HK-2 (cell line): ENCODE measurements around the gene ACOT11.
A peak's percentile ranks its signal among the peaks of the same experiment; 100 is the strongest.

Source experiments
- DNase-seq: peaks from one replicate; pipeline ENCODE4 v3.0.0-alpha.2; 2018; ENCODE audit not compliant: unreplicated experiment

The ACOT11 gene

DNA sequence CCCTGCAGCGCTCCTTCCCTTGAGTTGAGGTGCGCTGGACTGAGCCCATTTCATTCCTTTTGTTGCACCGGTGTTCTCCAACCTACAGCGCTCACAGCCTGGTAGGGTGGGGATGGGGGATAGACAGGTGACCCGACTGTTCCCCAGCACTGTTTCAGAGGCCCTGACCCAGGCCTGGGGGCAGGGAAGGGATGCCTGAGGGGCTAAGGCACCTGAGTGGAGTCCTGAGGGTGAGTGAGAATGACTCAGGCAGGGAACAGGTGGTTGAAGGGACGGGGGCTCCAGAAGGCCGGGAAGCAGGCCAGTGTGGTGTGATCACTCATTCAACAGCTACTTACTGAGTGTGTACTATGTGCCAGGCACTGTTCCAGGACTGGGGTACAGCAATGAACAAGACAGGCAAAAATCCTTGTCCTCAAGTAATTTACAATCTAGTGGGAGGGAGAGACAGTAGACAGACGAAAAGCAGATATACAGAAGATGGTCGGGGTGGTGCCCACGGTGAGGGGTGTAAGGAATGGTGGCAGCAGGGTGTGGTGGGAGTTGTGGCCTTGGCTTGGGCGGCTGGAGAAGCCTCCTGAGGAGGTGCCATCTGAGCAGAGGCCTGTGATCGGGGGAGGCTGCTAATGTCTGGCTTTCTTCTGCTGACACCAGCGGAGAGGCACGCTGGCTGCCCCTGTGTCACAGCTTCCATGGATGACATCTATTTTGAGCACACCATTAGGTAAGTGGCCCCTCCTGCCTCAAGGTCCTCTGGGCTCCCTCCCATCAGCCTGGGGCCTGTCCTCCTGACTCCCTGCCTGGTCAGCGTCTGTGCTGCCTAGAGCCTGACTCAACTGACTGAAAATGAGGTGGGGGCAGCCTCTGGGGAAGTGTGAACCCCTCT, 37.4 kb downstream of the ACOT11 start:
- no peak for DNase-seq

DNA sequence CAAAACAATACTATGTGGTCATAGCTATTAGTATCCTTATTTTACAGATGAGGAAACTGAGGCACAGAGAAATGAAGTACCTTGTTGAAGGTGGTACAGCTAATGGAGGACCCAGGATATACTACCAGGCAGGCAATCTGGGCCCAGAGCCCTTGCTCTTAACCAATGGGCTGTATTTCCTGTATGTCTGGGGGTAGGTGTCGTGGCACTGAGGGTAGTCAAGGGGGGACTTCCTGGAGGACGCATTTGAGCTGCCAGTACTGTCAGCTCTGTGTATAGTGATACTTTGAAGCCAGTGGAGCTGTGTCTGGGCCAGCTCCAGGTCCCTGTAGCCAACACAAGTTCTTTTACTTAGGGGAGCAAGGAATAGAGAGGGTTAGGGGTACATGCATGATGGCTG, 40.3 kb downstream of the ACOT11 start:
- no peak for DNase-seq

DNA sequence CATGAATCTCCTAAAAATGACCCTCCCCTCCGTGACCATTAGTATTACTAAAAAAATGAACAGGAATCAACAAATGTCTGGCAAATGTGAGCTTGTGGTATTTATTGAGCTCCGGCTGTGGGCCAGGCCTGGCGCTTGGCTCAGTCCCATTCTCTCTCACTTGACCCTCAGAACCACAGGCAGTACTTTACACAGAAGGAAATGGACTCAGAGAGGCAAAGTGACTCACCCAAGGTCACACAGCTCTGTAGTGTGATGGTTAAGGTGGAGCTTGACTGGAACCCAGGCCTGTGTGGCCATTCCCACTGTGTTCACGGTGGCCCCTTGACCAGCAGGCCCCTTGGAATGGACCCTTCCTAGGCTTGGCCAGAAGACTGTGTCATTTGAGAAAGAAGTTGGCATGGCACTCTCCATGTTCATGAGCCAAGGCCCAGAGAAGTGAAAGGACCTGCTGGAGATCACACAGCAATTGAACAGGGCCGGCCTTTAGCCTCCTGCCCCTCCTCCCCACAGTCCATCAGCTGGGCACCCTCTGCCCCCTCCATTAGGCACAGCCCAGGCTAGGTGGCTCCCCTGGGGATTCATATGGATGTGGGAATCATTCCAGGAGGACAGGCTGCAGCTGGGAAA, 43.2 kb downstream of the ACOT11 start:
- no peak for DNase-seq

DNA sequence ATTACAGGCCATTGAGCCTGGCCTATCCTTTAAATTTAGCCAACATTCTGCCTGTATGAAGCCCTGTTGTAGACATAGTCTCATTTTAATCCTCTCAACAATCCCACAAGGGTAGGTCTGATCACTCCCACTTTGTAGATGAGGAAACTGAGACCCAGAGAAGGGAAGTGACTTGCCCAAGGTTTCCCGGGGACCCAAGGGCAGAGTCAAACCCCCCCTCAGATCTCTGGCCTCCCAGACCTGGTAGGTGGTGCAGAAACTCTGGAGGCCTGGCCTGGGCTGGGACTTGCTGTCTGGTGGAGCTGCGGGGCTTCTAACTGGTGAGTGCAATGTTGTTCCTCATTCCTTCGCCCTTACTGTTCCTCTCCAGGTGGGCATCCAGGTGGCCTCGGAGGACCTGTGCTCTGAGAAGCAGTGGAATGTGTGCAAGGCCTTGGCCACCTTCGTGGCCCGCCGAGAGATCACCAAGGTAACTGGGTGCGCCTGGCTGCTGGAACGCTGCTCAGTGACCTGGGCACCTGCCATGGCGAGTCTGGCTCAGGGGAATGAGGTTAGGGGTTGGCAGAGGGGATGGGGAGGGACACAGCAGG, 45.6 kb downstream of the ACOT11 start:
- no peak for DNase-seq

DNA sequence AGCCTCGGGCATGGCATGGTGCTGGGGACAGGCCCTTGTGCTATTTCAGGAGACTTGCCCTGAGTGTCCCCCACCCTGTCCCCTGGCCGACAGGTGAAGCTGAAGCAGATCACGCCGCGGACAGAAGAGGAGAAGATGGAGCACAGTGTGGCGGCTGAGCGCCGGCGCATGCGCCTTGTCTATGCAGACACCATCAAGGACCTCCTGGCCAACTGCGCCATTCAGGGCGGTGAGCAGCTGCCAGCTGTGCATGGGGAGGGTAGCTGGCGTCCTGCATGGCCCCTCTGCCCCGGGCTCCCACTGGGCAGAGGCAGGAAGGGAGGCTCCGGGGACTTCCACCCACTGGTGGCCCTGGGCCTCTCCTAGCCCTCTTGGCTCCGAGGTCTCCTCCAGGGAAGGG, 46.4 kb downstream of the ACOT11 start:
- DNase-seq: no peak

DNA sequence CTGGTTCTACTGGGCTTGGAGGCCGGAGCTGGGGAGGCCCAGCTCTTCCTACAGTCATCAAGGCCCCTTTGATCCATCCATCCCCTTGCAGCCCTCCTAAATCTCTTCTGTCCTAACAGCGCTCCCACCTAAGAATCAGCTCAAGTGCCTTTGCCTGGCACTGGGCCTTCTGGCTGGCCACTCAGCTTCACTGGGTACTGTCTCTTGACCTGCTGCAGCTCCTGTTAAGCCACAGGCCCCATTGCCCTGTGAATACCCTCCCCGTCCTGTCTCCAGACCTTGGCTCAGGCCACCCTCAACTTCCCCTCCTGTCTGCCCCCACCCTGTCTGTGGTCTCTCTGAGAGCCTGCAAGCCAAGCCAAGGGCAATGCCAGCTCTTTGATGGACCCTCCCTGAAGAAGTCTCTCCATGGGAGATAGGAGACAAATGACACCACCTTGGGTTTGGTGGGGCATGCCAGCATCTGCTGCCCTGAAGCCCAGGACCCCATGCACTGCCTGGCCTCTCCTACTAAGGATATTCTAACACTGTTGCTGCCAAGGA, 48.0 kb downstream of the ACOT11 start:
- no peak for DNase-seq

DNA sequence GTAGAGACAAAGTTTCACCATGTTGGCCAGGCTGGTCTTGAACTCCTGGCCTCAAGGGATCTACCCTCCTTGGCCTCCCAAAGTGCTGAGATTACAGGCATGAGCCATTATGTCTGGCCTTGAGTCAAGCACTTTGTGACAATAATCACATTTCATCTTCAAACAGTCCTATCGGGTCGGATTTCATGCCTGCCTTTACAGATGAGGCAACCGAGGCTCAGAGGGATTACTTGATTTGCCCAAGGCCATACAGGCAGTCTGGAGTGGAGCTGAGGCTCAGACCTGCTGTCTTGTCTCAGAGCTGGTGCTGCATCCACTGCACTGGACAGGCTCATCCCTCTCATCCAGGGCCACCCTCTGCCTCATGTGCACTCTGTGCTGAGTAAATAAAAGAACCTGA, 48.7 kb downstream of the ACOT11 start:
- no peak for DNase-seq

DNA sequence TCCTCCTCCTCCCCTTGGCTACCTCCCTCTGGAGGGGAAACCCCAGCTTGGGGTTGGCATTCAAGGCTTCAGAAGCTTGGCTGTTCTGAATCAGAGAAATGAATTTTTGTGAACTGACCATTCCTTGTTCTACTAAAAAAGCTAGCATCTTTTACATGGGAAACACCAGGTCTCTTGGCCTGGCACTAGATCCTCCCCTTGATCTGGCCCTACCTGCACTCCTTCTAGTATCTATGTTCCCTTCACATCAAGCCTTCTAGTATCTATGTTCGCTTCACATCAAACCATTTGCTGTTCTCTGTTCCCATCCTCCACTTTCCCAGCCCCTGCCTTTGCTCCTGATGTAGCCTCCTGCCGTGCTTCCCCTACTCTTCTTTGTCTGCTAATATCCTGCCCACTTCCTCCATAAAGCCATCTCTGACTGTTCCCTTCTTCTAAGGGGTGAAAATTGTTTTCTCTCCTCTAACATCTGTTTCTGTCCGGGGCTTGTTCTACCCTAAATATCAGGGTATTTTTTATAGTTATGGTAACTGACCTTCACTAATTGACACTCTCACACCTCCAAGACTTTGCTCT, 49.5 kb downstream of the ACOT11 start:
- no peak for DNase-seq

DNA sequence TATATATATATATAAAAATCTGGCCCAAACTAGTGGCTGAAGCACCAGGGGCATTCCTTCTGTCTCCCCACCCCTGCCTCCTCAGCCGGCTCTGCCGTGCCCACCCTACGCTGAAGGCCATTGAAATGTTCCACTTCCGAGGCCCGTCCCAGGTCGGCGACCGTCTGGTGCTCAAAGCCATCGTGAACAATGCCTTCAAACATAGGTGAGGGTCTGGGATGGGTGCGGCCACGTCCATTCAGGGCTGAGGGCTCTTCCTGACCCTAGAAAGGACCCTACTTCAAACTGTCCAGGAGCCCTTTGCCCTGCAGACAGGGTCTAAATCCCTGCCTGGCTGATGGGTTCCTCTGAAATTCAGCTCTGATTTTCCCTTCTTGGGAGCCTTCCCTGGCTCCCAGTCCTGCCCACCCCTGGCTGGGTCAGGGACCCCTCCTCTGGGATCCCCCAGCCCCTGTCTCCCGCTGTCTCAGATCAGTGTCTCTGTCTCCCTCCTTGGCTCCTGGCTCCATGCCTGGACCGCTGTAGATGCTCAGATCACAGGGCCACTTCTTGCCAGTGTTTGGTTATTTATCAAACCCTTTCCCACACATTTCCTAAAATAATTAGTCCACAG, 51.3 kb downstream of the ACOT11 start:
- DNase-seq: no peak

DNA sequence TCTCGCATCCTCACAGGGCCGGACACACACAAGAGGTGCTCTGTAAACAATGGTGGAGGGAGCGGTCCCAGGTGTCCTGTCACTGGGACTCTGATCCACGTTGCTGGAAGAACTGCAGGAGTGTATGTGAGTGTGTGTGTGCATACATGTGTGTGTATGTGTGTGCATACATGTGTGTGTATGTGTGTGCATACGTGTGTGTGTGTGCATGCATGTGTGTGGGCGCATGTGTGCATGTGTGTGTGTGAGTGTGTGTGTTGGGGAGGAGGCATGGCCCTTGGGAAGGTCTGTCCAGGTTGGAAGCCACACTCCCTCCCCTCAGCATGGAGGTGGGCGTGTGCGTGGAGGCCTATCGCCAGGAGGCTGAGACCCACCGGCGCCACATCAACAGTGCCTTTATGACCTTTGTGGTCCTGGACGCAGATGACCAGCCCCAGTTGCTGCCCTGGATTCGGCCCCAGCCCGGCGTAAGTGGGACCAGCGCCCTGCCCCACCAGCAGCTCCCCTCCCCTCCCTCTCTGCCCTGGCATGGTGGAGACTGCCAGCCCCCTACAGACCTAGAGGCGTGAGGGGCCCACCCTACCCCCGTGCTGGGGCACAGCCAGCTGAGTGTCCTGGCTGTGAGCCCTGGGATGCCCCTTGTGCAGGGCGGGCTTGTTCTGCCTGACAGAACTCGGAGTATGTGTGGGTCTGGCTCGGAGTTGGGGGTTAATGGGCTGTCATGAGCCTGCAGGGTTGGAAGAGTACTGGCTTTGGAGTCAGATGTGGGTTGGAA, 53.1 kb downstream of the ACOT11 start:
- no peak for DNase-seq

DNA sequence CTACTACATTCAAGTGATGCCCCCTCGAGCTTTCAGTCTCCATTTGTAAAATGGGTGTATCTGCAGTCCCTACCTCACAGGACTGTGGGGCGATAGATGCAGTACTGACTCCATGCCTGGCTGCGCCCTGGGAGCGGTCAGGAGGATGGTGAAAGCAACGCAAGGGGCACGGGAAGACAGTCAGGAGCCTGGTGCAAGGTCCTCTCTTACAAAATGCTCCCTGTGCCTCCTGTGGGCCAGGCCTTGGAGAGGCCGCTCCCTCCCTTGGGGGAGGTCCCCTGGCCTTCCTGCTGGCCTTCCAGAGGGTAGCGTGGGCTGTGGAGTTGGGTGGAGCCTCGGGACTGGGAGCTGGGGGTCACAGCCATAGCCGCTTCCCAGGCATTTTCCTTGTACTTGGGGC, 53.7 kb downstream of the ACOT11 start:
- DNase-seq: no peak

DNA sequence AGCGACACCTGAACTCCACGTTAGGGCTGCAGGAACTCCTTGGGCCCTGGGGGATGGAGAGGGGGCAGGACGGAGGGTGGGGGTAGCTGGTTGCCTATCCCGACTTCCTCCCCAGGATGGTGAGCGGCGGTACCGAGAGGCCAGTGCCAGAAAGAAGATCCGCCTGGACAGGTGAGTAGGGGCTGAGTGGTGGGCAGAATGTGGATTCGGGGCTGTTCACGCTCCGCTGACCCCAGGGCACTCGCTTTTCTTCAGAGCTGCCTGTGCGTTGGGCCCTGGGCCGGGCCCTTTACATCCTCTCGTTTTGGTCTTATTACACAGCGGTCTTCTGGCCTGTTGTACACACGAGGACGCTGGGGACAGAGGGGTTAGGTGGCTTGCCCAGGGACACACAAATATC, 54.5 kb downstream of the ACOT11 start:
- DNase-seq: no peak

DNA sequence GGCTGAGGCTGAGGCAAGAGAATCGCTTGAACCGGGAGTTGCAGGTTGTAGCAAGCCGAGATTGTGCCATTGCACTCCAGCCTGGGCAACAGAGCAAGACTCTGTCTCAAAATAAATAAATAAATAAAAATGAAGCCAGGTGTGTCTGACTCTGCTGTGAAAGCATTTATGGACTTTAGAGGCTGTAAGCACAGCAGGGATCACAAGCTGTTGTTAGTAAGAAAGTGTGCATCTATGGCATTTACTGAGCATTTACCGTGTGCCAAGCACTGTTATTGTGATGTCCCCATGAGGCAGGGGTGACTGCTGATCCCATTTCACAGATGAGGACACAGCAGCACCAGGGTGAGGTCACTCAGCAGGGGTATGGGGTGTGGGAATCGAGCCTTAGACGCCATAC, 55.2 kb downstream of the ACOT11 start:
- DNase-seq: no peak

DNA sequence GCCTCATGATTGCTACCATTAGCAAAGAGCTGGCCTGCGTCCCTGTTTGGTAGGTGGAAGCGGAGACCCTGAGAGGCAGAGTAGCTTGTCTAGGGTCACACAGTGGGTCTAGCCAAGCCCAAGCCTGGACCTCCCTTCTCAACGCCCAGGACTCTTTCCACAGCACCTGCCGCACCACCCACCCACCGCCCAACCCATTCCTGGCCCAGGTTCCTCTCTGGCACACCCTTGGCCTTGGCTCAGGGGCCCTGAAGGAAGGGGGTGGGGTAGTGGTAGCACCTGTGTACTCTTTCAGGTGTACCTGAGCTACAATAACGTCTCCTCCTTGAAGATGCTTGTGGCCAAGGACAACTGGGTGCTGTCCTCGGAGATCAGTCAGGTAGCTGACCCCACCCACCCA, 56.0 kb downstream of the ACOT11 start:
- no peak for DNase-seq

DNA sequence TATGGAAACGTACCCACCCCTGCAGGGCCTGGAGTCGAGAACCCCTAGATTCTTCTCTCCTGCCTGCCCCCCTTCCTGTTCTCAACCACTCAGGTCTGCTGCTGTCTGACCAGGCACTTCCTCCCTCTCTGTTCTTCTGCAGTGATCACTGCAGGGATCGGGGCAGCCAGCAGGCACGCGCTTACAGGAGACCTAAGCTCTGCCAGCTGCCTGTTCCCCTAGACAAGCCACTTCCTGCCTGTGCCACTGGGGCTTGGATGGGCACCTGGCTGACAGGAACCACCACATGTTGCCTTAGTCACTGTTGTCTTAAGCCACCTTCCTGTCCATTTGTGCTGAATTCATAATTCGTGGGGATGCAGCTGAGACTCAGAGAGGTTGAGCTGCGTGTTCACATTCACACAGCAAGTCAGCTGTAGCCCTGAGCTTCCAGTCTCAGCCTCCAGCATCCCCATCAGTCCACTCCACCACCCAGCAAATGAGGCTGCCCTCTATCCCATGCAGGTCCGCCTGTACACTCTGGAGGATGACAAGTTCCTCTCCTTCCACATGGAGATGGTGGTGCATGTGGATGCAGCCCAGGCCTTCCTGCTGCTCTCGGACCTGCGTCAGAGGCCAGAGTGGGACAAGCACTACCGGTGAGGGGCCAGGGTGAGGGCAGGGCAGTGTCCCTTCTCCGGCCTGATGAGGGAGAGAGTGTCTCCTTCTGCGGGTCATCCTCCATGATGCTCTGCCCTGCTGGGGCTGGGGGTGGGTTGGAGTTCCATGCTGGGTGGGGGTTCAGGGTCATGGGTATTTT, 56.7 kb downstream of the ACOT11 start:
- DNase-seq: peak; percentile 20

DNA sequence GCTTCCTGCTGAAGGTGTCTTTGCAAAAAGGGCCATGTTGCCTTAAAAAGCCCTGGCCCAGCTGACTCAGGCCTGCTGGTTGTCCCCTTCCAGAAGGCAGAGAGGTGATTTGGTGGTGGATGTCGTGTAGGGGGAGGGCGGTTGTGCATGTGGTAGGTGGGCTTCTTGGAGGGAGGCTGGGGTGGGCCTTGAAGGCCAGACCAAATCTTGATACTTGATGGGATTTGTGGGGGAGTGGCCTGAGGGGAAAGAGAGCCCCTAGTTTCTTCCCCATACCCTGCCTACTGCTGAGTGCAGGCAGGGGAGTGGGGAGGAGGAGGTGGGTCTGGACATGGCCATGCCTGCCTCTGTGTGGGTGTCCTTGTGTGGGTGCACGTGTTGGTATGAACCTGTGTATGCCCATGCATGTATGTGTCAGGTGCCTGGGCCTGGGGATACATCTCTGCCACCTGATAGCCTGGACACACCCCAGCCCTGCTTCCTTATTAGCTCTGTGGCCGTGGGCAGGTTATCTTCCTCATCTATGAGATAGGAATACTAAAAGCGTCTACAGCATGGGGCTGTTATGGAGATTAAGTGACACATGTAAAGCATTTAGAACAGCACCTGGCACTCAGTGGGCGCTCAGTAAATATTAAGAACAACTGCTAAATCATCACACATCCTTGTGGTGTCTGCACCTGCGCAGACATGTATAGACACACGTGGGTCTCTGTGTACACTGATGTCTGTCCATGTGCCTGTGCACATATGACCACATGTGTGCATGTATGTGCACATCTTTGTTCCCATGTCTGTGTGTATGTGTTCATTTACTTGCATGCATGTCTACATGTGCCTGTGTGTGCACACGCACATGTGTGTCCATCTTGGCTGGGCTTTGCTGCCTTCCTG, 58.3 kb downstream of the ACOT11 start:
- DNase-seq: no peak

DNA sequence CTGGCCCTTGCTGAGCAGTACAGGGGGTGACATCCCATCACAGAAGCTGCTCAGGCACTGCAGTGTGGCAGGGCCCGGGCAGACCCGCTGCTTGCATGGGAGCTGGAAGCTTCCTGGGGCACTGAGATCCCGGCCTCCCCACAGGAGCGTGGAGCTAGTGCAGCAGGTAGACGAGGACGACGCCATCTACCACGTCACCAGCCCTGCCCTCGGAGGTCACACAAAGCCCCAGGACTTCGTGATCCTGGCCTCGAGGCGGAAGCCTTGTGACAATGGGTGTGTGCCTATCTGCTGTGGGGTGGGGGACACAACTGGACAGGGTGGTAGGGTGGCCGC, 58.9 kb downstream of the ACOT11 start:
- no peak for DNase-seq

DNA sequence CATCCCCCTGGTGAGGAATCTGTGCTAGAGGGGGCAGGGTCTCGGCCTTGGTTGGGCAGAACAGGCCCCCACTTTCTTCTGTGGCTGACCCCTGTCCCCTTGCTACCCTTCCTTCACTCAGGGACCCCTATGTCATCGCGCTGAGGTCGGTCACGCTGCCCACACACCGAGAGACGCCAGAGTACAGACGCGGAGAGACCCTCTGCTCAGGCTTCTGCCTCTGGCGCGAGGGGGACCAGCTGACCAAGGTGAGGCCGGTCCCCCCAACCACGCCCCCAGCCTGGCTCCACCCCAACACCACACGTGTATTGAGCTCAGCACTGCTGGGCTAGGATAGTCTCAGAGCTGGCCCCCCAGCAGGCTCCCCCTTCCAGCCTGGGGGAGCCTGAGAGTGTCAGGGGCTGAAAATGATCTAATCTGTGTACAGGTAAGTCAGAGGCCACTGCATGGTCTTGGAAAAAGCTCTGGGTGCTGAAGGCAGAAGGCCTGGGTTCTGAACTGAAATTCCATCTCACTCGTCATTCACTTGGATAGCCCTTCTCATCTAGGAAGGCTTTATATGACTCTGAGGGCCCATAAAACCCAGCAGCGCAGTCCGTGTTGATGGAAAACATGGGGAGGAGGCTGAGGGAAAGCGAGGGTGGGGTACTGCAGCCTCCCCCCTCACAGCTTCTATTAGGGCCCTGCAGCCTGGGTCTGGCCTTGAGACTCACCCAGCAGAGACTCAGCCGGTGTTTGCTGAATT, 60.0 kb downstream of the ACOT11 start:
- no peak for DNase-seq
